Panc1 (cell line): ENCODE measurements around the gene FMO1. TPM values are rescaled to one million over a fixed set of nuclear protein-coding genes. Genes with fewer than 3 reads are reported as not detected.

Source experiments
- total RNA-seq: library from RNA; stranded (reverse); gene quantifications from one replicate; pipeline ENCODE4 v1.2.1, GENCODE V29; 2021; ENCODE audit not compliant: unreplicated experiment

Gene FMO1
- total RNA-seq, 1 experiment from 2014 or later = not detected

Other genes with a start within 250 kb of the FMO1 start
- gene FMO3, start 157.6 kb upstream of the FMO1 start, total RNA-seq = not detected
- gene FMO2, start 63.2 kb upstream of the FMO1 start, total RNA-seq = 0.08 TPM
- 0.33 TPM for gene FMO4, start 65.7 kb downstream of the FMO1 start, total RNA-seq
- gene PRRC2C, start 237.0 kb downstream of the FMO1 start, total RNA-seq = 145 TPM